ENCODE data around the gene PPFIA2. TPM values are rescaled to one million over a fixed set of nuclear protein-coding genes. Genes with fewer than 3 reads are reported as not detected.

Gene PPFIA2
- total and polyA plus RNA-seq, 9 of the 15 experiments (the other 6 are each of a cell fraction or from before 2014, with no cell fraction given) = not detected

- Histone ChIP-seq H3K9ac (ENCODE audit: insufficient read depth in 1 of 2, low read depth in 2 of 2, low read length in 2 of 2) (no peak overlapping the region), H3K79me2 (ENCODE audit: control insufficient read depth, insufficient read depth, low read length) (no peaks in the 10 kb centered on the region), H3K36me3 (ENCODE audit: control insufficient read depth, insufficient read depth, low read length) (no peaks in the 10 kb centered on the region), H3K27me3 (ENCODE audit: control insufficient read depth in 2 of 2, insufficient read depth in 2 of 2, low read length in 2 of 2) (no peaks in the 10 kb centered on the region), H3K4me1 (replicated peaks in 1 of 2; ENCODE audit: control insufficient read depth in 2 of 2, insufficient read depth in 2 of 2, low read length in 2 of 2) (no peaks in the 10 kb centered on the region), H2AFZ (ENCODE audit: low read depth, low read length) (no peak overlapping the region), H4K20me1 (replicated peaks; ENCODE audit: control insufficient read depth, insufficient read depth, low read length) (no peaks in the 10 kb centered on the region), H3K4me3 (no peak overlapping the region), H3K9me1 (ENCODE audit: control insufficient read depth, insufficient read depth, low read length) (no peaks in the 10 kb centered on the region), H3K9me3 (replicated peaks; ENCODE audit: control insufficient read depth, insufficient read depth, low read depth, low read length) (peaks cover 3% of the 10 kb centered on the region; the same call in 1 of the 2 replicates), H3K27ac (ENCODE audit: extremely low read depth, low read depth, low read length) (no peak overlapping the region), H3K4me2 (ENCODE audit: insufficient read depth, low read length) (no peak overlapping the region)
- in situ Hi-C loops (cut with MboI) = no loop called here
- BruUV-seq (replicated peaks) = no TSS peak
- ChIA-PET CTCF (ENCODE audit: low intra/inter-chr PET ratio) (no interaction called here), POLR2A (no interaction called here)
- FAIRE-seq (no peak), ATAC-seq (no peak), DNase-seq (ENCODE audit: extremely low read depth in 1 of 4, low spot score in 3 of 4) (no peak)
- intact Hi-C loops (cut with micrococcal nuclease) = no loop called here
- TF ChIP-seq, protein P1, sequence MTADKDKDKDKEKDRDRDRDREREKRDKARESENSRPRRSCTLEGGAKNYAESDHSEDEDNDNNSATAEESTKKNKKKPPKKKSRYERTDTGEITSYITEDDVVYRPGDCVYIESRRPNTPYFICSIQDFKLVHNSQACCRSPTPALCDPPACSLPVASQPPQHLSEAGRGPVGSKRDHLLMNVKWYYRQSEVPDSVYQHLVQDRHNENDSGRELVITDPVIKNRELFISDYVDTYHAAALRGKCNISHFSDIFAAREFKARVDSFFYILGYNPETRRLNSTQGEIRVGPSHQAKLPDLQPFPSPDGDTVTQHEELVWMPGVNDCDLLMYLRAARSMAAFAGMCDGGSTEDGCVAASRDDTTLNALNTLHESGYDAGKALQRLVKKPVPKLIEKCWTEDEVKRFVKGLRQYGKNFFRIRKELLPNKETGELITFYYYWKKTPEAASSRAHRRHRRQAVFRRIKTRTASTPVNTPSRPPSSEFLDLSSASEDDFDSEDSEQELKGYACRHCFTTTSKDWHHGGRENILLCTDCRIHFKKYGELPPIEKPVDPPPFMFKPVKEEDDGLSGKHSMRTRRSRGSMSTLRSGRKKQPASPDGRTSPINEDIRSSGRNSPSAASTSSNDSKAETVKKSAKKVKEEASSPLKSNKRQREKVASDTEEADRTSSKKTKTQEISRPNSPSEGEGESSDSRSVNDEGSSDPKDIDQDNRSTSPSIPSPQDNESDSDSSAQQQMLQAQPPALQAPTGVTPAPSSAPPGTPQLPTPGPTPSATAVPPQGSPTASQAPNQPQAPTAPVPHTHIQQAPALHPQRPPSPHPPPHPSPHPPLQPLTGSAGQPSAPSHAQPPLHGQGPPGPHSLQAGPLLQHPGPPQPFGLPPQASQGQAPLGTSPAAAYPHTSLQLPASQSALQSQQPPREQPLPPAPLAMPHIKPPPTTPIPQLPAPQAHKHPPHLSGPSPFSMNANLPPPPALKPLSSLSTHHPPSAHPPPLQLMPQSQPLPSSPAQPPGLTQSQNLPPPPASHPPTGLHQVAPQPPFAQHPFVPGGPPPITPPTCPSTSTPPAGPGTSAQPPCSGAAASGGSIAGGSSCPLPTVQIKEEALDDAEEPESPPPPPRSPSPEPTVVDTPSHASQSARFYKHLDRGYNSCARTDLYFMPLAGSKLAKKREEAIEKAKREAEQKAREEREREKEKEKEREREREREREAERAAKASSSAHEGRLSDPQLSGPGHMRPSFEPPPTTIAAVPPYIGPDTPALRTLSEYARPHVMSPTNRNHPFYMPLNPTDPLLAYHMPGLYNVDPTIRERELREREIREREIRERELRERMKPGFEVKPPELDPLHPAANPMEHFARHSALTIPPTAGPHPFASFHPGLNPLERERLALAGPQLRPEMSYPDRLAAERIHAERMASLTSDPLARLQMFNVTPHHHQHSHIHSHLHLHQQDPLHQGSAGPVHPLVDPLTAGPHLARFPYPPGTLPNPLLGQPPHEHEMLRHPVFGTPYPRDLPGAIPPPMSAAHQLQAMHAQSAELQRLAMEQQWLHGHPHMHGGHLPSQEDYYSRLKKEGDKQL (CRISPR knock-in tag; IDR thresholded peaks at IDR 0.05; ENCODE audit: borderline replicate concordance) = no peak
- TF ChIP-seq YBX1 (IDR thresholded peaks at IDR 0.05) (no peak), HDAC3 (IDR thresholded peaks at IDR 0.05; ENCODE audit: borderline replicate concordance, partially characterized antibody) (no peak)
- TF ChIP-seq, protein P2, sequence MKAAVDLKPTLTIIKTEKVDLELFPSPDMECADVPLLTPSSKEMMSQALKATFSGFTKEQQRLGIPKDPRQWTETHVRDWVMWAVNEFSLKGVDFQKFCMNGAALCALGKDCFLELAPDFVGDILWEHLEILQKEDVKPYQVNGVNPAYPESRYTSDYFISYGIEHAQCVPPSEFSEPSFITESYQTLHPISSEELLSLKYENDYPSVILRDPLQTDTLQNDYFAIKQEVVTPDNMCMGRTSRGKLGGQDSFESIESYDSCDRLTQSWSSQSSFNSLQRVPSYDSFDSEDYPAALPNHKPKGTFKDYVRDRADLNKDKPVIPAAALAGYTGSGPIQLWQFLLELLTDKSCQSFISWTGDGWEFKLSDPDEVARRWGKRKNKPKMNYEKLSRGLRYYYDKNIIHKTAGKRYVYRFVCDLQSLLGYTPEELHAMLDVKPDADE (conservative IDR thresholded peaks at IDR 0.05; ENCODE audit: control insufficient read depth, low read depth, low read length) = no peak
- 0% methylated on average over 2 of the region's 2 CpGs for WGBS (ENCODE audit: insufficient coverage, low coverage, missing lambda C conversion rate)
These were observed 33.5 kb upstream of the PPFIA2 start for GRCh38 chr12:81792666-81793065.
